ENCODE results near the gene GRM7. TPM values are rescaled to one million over a fixed set of nuclear protein-coding genes. Genes with fewer than 3 reads are reported as not detected.

The GRM7 gene
- total and polyA plus RNA-seq, 2 donors (not counting 1 experiment from before 2014, with no cell fraction given): not detected

- Mint-ChIP-seq H3K4me1 (no peaks in the 10 kb centered on the region), H3K4me3 (no peak overlapping the region), H3K9me3 (ENCODE audit: insufficient read depth) (peaks cover 9% of the 10 kb centered on the region), H3K27me3 (no peaks in the 10 kb centered on the region), H3K27ac (no peak overlapping the region)
- no peak for DNase-seq
- Histone ChIP-seq H3K36me3 (replicated peaks in 1 of 2; ENCODE audit: control extremely low read depth in 1 of 2, control insufficient read depth in 1 of 2, extremely low read depth in 1 of 2, insufficient read depth in 2 of 2, low read length in 1 of 2) (no peaks in the 10 kb centered on the region), H3K9me3 (ENCODE audit: control extremely low read depth in 1 of 3, control insufficient read depth in 2 of 3, insufficient read depth in 1 of 3, low read length in 2 of 3) (no peaks in the 10 kb centered on the region), H3K4me3 (ENCODE audit: control extremely low read depth in 1 of 5, extremely low read depth in 1 of 5, insufficient read depth in 1 of 5, low read depth in 2 of 5, low read length in 4 of 5) (no peak overlapping the region), H3K27ac (ENCODE audit: low read length in 2 of 2) (no peak overlapping the region), H4K20me1 (ENCODE audit: control insufficient read depth, insufficient read depth, low read length, poor library complexity, severe bottlenecking) (no peaks in the 10 kb centered on the region), H3K4me1 (ENCODE audit: control insufficient read depth in 2 of 2, insufficient read depth in 2 of 2, low read length in 2 of 2) (no peaks in the 10 kb centered on the region), H2AFZ (ENCODE audit: insufficient read depth, low read depth, low read length, poor library complexity, severe bottlenecking) (no peak overlapping the region), H3K9ac (ENCODE audit: low read length) (no peak overlapping the region), H3K79me2 (ENCODE audit: control insufficient read depth, insufficient read depth, low read length) (no peaks in the 10 kb centered on the region), H3K4me2 (replicated peaks; ENCODE audit: low read depth, low read length, poor library complexity, severe bottlenecking) (no peak overlapping the region), H3K27me3 (replicated peaks in 1 of 4; ENCODE audit: control extremely low read depth in 1 of 4, control insufficient read depth in 3 of 4, insufficient read depth in 4 of 4, low read length in 3 of 4) (no peaks in the 10 kb centered on the region)
- no peak for ATAC-seq (ENCODE audit: low read depth)
- POLR2A ChIA-PET: no interaction called here
- TF ChIP-seq EZH2 (IDR thresholded peaks at IDR 0.05; ENCODE audit: borderline replicate concordance, insufficient read depth, low read depth, low read length, poor library complexity, severe bottlenecking) (no peak), CTCF (IDR thresholded peaks at IDR 0.05) (no peak)
- no CpG with 5 or more reads among the region's 2 CpGs for WGBS (ENCODE audit: insufficient coverage)
- intact Hi-C loops (cut with micrococcal nuclease): no loop called here
- CTCF ChIA-PET: no interaction called here
Observed at GRCh38 chr3:7651274-7651673, 790.4 kb downstream of the GRM7 start.

- ChIA-PET POLR2A (no interaction called here), CTCF (no interaction called here)
- H3K4me1 Mint-ChIP-seq: no peaks in the 10 kb centered on the region
- no peaks in the 10 kb centered on the region for H3K27me3 Mint-ChIP-seq
- DNase-seq (no peak), ATAC-seq (ENCODE audit: low read depth) (no peak)
- no peaks in the 10 kb centered on the region for H3K36me3 ChIP-seq (replicated peaks in 1 of 2; ENCODE audit: control extremely low read depth in 1 of 2, control insufficient read depth in 1 of 2, extremely low read depth in 1 of 2, insufficient read depth in 2 of 2, low read length in 1 of 2)
- H3K4me3 ChIP-seq (ENCODE audit: control extremely low read depth in 1 of 5, extremely low read depth in 1 of 5, insufficient read depth in 1 of 5, low read depth in 2 of 5, low read length in 4 of 5): no peak overlapping the region
- intact Hi-C loops (cut with micrococcal nuclease): no loop called here
- WGBS (ENCODE audit: insufficient coverage): no CpG with 5 or more reads among the region's 4 CpGs
- H3K79me2 ChIP-seq (ENCODE audit: control insufficient read depth, insufficient read depth, low read length): no peaks in the 10 kb centered on the region
- no peaks in the 10 kb centered on the region for H3K27me3 ChIP-seq (replicated peaks in 1 of 4; ENCODE audit: control extremely low read depth in 1 of 4, control insufficient read depth in 3 of 4, insufficient read depth in 4 of 4, low read length in 3 of 4)
- H3K4me2 ChIP-seq (replicated peaks; ENCODE audit: low read depth, low read length, poor library complexity, severe bottlenecking): no peak overlapping the region
- no peaks in the 10 kb centered on the region for H3K4me1 ChIP-seq (ENCODE audit: control insufficient read depth in 2 of 2, insufficient read depth in 2 of 2, low read length in 2 of 2)
- H3K9me3 ChIP-seq (ENCODE audit: control extremely low read depth in 1 of 3, control insufficient read depth in 2 of 3, insufficient read depth in 1 of 3, low read length in 2 of 3): no peaks in the 10 kb centered on the region
- no peak overlapping the region for H3K27ac ChIP-seq (ENCODE audit: low read length in 2 of 2)
- H3K4me3 Mint-ChIP-seq: no peak overlapping the region
- H3K9me3 Mint-ChIP-seq (ENCODE audit: insufficient read depth): no peaks in the 10 kb centered on the region
- TF ChIP-seq EZH2 (IDR thresholded peaks at IDR 0.05; ENCODE audit: borderline replicate concordance, insufficient read depth, low read depth, low read length, poor library complexity, severe bottlenecking): no peak
- no peak for TF ChIP-seq CTCF (IDR thresholded peaks at IDR 0.05)
- no peak overlapping the region for H3K27ac Mint-ChIP-seq
- H4K20me1 ChIP-seq (ENCODE audit: control insufficient read depth, insufficient read depth, low read length, poor library complexity, severe bottlenecking): no peaks in the 10 kb centered on the region
- H2AFZ ChIP-seq (ENCODE audit: insufficient read depth, low read depth, low read length, poor library complexity, severe bottlenecking): no peak overlapping the region
- no peak overlapping the region for H3K9ac ChIP-seq (ENCODE audit: low read length)
Observed at GRCh38 chr3:7657214-7658112, 796.5 kb downstream of the GRM7 start.
